Loucy (cell line): ENCODE results near the gene F11.

ENCODE experiments used
- EZH2phosphoT487 ChIP-seq: fragments of 200-600 bp; IDR thresholded peaks from 2 replicates; pipeline ENCODE4 v1.6.1; 2018; ENCODE audit warnings: antibody characterized with exemption, mild to moderate bottlenecking, moderate library complexity, borderline replicate concordance
- TF ChIP-seq, protein P1 (sequence below): fragments of 200-600 bp; sonication (generic); conservative IDR thresholded peaks from 2 replicates; pipeline ENCODE4 v1.5.1; 2014; ENCODE audit warnings: mild to moderate bottlenecking, antibody characterized with exemption, low read length

- TF ChIP-seq, protein P1, sequence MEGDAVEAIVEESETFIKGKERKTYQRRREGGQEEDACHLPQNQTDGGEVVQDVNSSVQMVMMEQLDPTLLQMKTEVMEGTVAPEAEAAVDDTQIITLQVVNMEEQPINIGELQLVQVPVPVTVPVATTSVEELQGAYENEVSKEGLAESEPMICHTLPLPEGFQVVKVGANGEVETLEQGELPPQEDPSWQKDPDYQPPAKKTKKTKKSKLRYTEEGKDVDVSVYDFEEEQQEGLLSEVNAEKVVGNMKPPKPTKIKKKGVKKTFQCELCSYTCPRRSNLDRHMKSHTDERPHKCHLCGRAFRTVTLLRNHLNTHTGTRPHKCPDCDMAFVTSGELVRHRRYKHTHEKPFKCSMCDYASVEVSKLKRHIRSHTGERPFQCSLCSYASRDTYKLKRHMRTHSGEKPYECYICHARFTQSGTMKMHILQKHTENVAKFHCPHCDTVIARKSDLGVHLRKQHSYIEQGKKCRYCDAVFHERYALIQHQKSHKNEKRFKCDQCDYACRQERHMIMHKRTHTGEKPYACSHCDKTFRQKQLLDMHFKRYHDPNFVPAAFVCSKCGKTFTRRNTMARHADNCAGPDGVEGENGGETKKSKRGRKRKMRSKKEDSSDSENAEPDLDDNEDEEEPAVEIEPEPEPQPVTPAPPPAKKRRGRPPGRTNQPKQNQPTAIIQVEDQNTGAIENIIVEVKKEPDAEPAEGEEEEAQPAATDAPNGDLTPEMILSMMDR: no peak
- TF ChIP-seq EZH2phosphoT487: no peak
Measured at GRCh38 chr4:186286581-186286980, 20.6 kb downstream of the F11 start.
